ENCODE results near the gene RNF214.

RNF214 gene

DNA sequence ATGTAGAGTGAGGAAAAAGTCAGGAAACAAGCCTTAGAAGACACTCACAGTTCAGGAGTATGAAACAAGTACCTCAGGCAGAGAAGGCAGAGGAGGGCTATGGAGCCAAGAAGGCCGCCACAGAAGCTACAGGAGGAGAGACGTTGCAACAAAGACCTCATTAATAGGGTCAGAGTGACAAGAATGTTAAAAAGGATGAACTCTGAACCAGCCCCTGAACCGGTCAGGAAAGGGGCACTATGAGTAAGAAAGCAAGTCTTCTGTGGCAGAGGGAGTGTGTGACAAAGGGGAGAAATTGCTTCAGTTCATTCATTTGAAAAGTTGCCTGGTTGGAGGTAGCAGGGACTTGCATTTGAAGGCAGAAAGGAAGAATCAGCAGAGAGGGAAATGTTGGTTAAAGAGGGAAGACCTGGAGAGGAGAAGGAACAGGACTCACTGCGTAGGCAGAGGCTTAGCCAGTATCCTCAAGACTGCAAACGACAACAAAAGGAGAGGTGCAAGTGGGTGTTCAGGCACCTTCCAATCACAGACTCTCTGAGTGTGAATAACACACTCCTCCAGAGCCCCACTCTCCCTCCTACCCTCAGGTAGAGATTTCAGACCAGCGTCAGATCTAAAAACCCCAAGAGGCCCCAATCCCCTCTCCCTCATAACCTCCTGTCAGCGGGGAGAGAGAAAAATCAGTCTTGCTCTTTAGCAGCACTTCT lies 17.9 kb upstream of the RNF214 start:
- no peak for DNase-seq (ENCODE audit: low read depth in 2 of 2)

DNA sequence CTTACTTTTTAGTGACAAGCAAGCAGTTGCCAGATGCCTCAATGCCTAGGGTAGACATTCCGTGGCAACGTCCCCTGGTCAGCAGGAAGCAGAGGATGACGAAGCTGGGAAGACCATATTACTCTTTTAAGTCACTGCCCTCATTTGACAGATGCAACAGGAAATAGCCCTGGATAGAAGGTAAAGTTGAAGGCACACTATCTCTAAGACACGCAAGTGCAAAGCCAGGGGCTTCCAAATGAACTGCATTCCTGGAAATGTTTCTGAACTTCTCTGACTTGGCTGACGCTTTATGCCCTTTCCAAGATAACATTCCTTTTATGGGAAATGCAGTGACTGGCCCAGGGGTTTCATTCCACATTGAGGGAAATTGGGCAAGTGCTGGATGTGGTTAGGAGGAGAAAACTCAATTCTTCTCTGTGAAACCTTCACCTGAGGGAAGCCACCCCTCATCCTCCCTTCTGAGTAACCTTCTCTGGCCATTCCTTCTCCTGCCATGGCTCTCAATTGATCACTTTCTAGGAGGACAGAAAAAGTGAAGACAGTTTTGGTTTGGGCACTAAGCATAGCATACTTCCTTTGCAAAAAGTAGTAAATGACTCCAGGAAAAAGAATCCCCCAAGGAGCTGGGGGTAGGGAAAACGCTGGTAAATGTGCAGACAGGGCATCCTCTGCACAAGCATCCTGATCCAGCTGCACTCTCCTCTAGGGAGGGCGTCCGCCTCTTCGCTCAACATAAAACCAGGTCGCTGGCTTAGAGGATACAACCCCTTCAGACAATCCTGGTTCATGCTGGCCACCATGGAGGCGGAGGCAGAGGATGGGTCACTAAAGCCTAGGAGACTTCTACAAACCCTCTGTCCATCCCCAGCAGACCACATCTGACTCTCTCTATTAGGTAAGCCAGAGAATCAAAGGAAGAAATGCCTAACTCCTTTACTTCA lies 15.1 kb upstream of the RNF214 start:
- no peak for DNase-seq (ENCODE audit: low read depth in 2 of 2)

DNA sequence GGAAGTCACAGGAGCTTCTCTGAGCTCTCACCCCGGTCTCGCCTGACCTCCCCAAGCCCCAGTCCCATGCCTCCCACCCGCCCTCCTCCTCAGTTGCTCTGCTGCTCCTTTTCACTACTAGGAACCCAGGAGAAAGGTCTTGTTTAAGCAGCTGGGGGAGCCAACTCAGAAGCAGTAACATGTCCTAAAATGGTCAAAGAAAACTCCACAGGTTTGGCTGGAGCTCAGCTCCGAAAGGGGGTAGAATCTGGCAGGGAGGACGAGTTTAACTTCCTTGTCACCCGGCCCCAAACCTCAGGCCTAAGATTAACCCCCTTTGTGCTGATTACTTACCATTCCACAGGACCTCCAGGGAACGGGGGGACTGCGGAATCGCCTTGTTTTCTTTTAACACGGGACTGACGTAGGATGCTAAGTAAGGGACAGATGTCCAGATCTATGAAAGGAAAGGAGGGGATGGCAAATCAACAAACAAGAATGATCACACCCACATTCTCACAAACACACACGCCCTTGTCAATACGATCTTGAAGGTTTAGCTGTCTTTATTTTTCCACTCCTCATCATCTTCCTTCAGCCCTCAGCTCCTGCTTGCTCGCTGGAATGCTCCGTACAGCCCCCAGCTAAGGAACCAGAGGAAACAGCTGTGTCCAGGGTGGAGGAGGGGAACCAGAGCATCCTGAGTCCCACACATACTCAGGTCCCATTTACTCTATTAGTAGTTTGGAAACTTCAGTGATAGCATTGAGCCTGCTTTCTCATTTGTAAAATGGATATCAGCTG lies 14.1 kb upstream of the RNF214 start:
- DNase-seq (ENCODE audit: low read depth in 2 of 2): no peak

DNA sequence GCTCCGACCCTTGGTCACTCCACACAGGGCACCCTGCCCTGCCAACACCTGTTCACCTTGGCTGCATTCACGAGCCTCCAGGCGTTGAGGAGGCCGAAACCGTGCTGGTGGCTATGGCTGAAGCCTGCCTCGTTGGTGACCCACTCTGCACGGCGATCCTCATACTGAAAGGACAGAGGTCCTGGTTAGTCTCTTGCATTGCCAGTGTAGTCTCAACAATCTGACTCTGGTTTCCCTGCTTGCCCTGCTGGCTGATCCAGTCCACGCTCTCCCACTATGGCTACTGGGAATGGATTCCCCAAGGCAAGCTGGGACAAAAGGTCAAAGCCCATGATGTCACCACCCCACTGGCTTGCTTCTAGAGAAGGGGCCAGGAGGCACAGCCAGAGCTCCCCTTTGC lies 13.5 kb upstream of the RNF214 start:
- DNase-seq (ENCODE audit: low read depth in 2 of 2): no peak

DNA sequence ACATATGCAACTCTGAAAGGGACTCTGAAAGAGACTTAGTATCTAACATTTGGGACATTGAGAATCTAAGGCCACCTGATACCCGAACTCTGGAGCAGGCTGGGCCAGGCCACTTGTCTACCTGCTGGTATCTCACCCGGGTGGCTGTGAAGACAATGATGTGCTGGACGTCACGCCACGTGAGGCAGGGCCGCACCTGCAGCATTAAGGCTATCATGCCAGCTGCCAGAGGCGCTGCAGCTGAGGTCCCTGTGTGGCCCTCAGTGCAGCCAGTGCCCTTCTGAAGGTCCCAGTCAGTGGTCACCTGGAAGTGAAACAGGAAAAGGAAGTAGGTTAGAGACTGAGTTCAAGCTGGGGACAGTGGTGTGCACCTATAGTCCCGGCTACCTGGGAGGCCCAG lies 13.0 kb upstream of the RNF214 start:
- no peak for DNase-seq (ENCODE audit: low read depth in 2 of 2)

DNA sequence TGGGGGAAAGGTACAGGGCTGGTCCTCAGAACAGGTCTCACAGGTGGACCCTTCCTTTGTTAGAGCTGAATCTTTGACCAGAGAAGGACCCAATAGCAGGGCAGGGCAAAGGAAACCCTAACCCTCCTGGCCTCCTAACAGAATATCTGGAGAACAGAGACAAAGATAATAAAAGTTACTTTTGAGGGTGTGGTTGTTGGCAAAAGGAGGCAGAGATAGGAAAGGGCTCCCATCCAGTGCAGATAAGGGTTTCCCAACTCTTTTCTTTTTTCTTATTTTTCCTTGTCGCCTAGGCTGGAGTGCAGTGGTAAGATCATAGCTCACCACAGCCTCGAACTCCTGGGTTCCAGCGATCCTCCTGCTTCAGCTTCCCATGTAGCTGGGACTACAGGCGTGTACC lies 12.5 kb upstream of the RNF214 start:
- no peak for DNase-seq (ENCODE audit: low read depth in 2 of 2)

DNA sequence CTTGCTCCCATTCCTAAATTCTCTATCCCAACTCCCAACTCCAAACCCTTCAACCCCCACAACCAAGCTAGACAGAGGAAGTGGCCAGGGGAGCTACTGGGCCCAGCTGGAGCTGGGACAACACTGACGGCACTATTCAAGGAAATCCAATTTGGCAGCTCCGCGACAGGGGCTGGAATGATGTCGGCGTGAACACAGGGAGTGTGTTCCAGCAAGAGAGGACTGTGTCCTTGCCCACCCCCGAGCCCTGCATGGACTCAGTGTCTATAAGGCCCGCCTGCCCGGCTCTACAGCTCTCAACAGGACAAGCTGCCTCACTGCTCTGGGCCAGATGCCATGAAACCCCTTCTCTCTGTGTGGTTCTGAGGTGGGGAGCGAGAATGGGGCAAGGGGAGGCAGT lies 11.9 kb upstream of the RNF214 start:
- DNase-seq (ENCODE audit: low read depth in 2 of 2): no peak

DNA sequence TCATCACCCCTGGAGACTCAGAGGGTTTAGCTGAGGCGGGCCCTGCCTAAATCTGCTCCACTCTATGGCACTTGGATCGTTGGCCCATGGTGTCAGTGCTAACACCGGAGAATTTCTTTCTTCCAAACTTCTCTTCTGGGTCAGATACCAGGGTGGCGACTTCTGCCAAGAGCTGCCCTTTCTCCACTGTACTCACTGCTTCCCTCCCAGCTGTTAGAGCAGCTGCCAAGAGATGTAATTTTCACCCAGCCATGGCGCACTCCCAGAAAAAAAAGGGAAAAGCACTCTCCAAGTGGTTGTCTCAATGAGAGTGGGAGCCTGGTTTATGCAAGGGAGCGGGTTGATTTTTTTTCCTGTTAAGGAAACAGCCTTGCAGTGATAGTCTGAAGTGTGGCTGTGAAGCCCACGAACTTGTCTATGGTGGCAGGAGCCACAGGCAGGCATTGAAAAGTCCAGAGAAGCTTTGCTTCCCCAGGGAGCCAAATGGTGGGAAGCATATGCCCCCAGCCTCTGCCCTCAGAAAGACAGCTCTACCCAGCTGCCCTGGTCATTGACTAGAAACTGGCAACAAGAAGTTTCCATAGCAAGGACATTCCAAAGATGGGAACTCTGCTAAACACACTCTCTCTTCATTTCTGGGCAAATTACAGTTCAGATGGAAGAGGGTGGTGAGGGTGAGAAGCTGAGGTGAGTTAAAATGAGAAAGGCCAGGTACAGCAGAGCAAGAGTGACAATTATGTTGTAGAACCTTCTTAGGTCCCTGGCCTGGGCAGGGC lies 11.3 kb upstream of the RNF214 start:
- no peak for DNase-seq (ENCODE audit: low read depth in 2 of 2)

DNA sequence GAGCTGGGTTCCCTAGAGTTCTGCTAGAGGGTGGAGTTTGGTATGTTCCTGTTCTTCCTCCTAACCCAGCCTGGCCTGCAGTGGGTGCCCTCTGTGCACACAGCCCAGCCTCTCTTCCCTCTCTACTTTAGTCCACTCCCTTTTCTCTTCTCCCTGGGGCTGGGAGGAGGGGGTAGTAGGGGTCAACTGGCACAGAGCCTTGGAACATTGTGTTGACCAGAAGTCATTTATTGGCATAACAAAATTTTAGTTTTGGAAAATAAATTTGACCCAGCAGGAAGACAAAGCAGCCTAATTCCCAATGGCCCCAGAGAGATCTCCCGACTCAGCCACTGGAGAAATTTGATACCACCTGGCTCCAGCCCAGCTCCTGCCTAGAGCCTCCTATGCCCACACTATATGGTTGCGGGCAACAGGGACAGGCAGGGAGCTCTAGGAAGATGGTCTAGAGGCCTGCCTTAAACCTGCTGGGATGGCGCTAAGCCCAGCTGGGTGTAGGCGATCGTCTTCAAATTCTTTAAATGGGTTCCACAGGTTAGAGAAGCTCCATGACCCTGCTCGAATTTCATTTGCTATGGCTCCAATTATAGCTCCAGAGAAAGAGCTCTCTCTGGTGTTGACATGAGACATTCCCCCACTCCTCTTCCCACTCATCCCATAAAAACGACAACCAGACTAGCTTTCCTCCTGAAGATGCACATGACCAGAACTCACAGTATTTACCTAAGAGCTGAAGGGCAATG lies 10.5 kb upstream of the RNF214 start:
- no peak for DNase-seq (ENCODE audit: low read depth in 2 of 2)

DNA sequence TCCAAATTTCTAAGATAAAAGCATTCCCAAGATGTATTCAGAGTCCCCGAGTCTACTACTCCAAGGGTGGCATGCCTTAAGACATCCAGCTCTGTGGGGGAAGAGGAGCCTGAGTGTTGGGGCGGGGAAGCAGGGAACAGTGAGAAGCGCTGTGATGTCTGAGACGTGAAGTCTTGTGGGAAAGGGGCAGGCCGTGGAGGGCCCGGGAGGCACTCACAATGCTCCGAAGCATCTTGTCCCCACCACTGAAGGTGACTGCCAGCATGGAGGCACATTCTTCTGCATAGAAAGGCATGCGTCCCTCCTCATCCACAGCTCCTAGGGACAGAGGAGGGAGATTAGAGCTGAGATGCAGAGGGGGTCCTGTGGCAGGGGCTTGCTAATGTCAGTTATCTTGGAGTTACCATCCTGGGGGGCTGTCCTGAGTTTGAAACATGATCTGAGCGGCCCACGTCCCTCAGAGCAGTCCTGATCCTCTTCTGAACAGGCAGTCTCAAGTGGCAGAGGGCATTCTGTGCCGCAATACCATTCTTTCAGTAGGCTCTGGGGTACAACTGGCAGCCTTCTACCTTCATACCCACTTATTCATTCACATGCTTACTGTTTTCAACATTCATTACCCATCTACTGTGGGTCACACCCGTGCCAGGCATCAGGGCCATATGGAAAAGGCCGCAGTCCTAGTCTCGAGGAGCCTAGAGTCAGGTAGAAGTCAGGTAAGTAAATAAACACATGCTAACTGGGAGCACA lies 9.3 kb upstream of the RNF214 start:
- no peak for DNase-seq (ENCODE audit: low read depth in 2 of 2)

DNA sequence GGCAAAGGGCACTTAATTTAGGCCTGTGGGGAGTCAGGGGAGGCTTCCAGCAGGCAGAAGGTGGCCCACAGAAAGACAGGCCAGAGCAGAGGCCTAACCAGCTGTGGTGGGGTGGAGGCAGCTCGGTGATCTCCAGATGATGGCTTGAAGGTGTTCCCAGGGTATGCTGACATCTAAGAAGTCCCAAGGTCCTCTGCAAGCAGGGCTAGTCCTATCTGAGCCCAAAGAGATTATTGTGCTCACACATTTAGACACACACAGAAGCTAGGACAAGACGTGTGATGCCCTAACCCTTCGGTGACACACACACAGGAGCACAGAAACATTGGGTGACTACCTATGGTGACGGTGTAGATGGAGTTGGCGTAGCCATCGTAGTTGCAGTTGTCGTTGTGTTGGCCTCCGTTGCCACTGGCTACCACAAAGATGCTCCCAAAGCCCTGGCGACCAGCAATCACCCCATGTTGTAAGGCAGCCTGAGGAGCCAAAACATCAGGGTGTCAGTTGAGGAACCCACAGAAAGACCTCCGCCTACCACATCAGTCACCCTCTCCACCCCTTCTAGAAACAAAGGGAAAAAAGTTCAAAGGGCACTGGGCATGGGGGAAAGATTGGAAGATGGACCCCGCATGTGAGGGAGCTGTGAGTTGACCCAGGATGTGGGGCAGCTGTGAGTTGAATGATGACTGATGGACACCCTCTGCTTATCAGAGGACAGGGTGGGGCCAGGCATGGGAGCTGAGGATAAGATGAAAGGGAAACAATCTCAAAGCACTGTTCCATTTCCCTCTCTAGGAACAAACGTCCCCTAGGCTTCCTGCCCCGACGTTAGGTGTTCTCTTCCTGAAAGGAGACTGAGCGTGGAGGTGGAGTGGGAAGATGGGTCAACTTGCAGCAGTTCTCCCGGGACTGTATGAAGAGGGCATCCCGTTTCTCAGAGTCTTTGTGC lies 8.5 kb upstream of the RNF214 start:
- DNase-seq (ENCODE audit: low read depth in 2 of 2): no peak

DNA sequence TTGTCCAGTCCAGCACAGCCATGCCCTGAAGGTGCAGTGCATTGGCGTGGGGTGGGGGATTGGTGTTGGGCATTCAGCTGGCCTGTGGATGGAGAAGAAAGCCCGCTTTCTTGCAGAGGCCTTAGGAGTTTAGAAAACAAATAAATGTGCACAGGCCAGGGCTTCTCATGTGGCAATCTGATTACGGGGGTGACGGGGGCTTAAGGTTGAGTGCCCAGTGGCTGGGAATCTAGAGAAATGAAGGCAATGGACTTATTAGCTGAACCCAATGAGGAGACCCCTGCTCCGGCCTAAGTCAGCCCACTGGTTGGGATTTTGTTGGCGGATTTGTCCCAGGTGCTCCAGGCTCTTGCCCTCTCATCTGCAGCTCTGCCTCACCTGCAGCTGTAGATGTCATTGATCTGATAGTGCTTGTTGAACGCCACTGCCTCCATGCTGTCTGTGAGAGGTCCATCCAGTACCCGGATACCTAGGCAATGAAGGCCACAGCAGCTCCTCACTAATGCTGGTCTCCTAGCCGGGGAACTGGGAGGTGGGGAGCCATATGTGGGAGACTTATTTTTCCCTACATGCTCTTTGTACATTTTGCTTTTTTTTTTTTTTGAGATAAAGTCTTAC lies 6.8 kb upstream of the RNF214 start:
- DNase-seq (ENCODE audit: low read depth in 2 of 2): no peak

DNA sequence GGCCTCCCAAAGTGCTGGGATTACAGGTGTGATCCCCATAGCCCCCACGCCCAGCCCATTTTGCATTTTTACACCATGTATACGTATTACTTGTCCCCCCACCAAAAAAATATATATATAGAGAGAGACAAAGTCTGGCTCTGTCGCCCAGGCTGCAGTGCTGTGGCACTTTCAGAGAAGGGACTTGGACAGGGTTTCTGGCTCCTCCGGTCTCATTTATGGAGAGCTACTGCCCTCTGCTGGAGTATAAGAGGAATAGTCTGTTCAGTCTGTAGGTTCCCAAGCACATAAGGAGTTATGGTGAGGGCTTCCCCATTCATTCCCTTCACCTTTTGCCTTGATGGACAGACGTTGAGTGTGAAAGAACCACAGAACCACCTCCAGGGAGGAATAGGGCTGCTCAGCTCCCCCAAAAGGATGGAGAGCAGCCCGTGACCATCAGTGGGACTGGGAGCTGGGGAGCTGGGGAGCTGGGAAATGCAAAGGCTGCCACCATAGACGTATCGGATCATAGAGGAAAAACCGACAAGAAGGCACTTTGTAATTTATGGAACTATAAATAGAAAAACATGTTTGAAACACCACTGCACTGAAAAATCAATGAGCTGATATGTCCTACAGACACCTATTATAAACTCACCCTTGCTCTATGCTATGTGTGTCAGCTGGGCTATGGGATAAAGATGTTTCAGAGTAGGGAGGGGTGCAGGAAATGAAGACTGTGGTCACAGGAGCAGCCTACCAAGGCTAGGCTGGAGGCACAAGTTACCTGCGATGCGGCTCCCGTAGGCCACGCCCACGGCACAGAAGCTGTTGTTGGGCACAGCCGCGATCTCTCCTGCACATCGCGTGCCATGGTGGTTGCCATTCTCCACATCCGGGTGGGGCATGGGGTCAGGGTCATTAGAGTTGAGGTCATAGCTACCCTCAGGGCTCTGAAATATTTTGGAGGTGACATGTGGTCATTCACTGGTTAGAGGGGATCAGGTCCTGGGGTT lies 5.8 kb upstream of the RNF214 start:
- no peak for DNase-seq (ENCODE audit: low read depth in 2 of 2)

DNA sequence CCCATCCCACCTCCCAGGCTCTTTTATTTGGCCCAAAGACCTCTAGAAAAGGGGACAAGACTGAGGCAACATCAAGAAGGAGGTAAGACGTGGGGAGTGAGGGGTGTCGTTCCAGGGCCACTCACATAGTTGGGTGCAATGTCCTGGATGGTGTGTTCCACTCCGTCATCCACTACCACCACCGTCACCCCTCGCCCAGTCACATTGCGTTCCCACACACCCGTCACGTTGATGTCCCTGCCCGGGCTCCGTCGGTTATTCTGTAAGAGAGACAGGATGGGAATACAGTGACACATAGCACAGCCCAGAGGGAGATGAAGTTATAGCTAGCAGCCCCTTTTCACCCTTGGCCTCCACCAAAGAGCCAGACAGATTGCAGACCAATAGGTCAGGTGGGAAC lies 4.4 kb upstream of the RNF214 start:
- DNase-seq (ENCODE audit: low read depth in 2 of 2): no peak

DNA sequence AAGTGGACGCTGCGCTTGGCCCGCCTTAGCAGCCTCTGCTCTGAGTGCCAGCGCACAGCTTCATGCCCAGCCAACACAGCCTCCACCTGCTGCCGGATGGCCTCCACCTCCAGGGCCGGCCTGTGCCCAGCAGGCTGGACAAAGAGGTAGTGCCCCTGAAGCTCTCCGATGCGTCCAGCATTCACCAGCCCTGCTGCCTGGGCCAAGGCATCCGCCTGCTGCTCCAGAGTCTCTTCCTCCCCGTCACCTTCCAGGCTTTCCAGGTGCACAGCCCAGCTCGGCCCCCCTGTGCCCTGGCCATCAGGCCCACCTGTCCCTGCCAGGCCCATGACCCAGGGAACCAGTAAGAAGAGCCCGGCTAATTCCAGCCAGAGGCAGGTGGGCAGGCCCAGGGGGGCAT lies 3.1 kb upstream of the RNF214 start:
- DNase-seq (ENCODE audit: low read depth in 2 of 2): no peak

DNA sequence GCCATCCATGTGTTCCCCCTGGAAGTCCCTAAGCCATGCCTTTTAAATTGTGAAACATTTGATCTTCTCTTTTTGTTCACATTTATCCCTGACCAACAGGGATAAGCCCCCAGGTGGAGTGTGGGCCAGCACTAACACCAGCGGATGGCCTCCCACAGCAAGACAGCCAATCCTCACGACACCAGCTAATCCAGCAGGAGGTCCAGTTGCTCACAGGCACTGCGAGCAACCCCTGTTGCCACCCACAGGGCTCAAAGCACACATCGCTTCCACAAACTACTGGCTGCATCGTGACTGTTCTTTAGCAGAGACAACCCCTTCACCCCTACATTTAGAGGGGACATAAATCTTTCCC lies 2.6 kb upstream of the RNF214 start:
- DNase-seq (ENCODE audit: low read depth in 2 of 2): no peak

DNA sequence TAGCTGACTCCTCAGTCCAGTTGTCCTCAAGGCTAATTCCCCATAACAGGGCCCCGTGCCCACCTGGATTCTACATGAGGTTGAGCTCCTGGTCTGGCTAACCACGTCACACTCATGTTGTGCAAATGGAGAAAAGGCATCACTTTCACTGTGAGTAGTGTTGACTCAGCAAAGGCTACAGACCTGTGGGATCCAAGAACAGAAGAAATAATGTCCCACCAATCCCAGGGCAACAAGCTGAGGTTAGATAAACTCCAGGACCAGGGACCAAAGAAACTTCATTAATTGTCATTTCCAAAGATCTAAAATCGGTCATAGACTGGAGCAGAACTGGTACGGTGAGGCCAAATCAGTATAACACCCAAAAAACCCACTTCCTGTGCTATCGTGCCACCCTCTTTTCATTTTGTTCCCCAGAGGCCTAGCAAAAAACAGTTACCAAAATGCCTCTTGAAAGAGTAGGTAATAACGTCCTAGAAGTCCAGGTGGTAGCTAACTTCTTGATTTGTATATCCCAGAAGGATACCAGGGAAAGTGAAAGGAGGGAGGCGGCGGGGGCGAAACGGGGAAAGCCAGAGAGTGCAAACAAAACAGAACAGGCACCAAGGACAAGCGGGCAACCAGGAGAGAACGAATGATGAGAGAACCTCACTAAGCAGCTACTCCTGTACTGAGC lies 2.0 kb upstream of the RNF214 start:
- DNase-seq (ENCODE audit: low read depth in 2 of 2): peak; percentile 31 to 39
